CD14-positive monocyte (primary cell): ENCODE measurements around the gene SRMS. TPM values are rescaled to one million over a fixed set of nuclear protein-coding genes. Genes with fewer than 3 reads are reported as not detected.

Experiments
- DNase-seq, 3 donors: peaks; one replicate each; pipeline ENCODE4 v3.0.0-alpha.2; 2011 to 2022
- H2AFZ ChIP-seq: 2 replicates; pipeline ENCODE4 v1.6.0; 2012; ENCODE audit warnings: mild to moderate bottlenecking, low read depth, low read length, inconsistent platforms; ENCODE audit not compliant: insufficient read depth, poor library complexity, severe bottlenecking
- H3K27ac ChIP-seq, 2 donors: 1 replicate in 1 of 2; 2 replicates in 1 of 2; pipeline ENCODE4 v1.5.1; 2012 to 2013; ENCODE audit warnings: low read length in 2 of 2, control low read depth in 1 of 2, inconsistent platforms in 1 of 2, low read depth in 1 of 2, mild to moderate bottlenecking in 1 of 2
- H3K27me3 ChIP-seq, 2 donors: one replicate each; pipeline versions ENCODE4 v1.6.0 to v1.6.1; 2011 to 2013; ENCODE audit warnings: low read length in 2 of 2; ENCODE audit not compliant: control insufficient read depth in 2 of 2, insufficient read depth in 2 of 2
- H3K36me3 ChIP-seq, 2 donors: replicated peaks in 1 of 2; 1 replicate in 1 of 2; 2 replicates in 1 of 2; pipeline versions ENCODE4 v1.5.1 to v1.6.1; 2012 to 2013; ENCODE audit warnings: low read length in 2 of 2, control low read depth in 1 of 2, inconsistent platforms in 1 of 2, mild to moderate bottlenecking in 1 of 2; ENCODE audit not compliant: insufficient read depth in 2 of 2, control insufficient read depth in 1 of 2
- H3K4me1 ChIP-seq, 2 donors: 1 replicate in 1 of 2; 2 replicates in 1 of 2; pipeline versions ENCODE4 v1.5.1 to v1.6.1; 2012 to 2013; ENCODE audit warnings: low read length in 2 of 2, control low read depth in 1 of 2, inconsistent platforms in 1 of 2, mild to moderate bottlenecking in 1 of 2, moderate library complexity in 1 of 2; ENCODE audit not compliant: insufficient read depth in 2 of 2, control insufficient read depth in 1 of 2
- H3K4me2 ChIP-seq: replicated peaks from 2 replicates; pipeline ENCODE3; 2012; ENCODE audit warnings: low read length, moderate library complexity, mild to moderate bottlenecking; ENCODE audit not compliant: poor library complexity, severe bottlenecking; ENCODE audit errors: extremely low read depth
- H3K4me3 ChIP-seq, 3 experiments: fragments of 200-600 bp in 1 of 3; sonication (generic) in 1 of 3; replicated peaks in 1 of 3; 1 replicate in 2 of 3; 2 replicates in 1 of 3; pipeline ENCODE4 v1.5.1; 2011 to 2013; ENCODE audit warnings: low read length in 3 of 3, mild to moderate bottlenecking in 3 of 3, control low read depth in 2 of 3, low read depth in 2 of 3, inconsistent platforms in 1 of 3, moderate library complexity in 1 of 3
- H3K79me2 ChIP-seq: 2 replicates; pipeline ENCODE4 v1.6.0; 2012; ENCODE audit warnings: mild to moderate bottlenecking, control low read depth, inconsistent platforms, low read length, moderate library complexity; ENCODE audit not compliant: insufficient read depth
- H3K9ac ChIP-seq: 2 replicates; pipeline ENCODE4 v1.6.0; 2017; ENCODE audit warnings: low read length, mild to moderate bottlenecking; ENCODE audit not compliant: insufficient read depth, poor library complexity, severe bottlenecking
- H3K9me3 ChIP-seq, 2 donors: replicated peaks in 1 of 2; 1 replicate in 1 of 2; 2 replicates in 1 of 2; pipeline versions ENCODE4 v1.5.1 to v1.6.1; 2012 to 2013; ENCODE audit warnings: low read length in 2 of 2, control low read depth in 1 of 2; ENCODE audit not compliant: control insufficient read depth in 1 of 2, insufficient read depth in 1 of 2
- H4K20me1 ChIP-seq: 2 replicates; pipeline ENCODE4 v1.6.0; 2012; ENCODE audit warnings: mild to moderate bottlenecking, low read length, control low read depth, moderate library complexity; ENCODE audit not compliant: insufficient read depth
- H3K27ac Mint-ChIP-seq, 7 donors: one replicate each; pipeline ENCODE4 v1.8.0; 2020; ENCODE audit warnings: mild to moderate bottlenecking in 7 of 7, mixed read lengths in 7 of 7, moderate library complexity in 6 of 7, inconsistent platforms in 2 of 7
- H3K27me3 Mint-ChIP-seq, 3 donors: one replicate each; pipeline ENCODE4 v1.8.0; 2021 to 2022; ENCODE audit warnings: low read depth in 3 of 3, mild to moderate bottlenecking in 3 of 3, mixed read lengths in 3 of 3, moderate library complexity in 3 of 3, inconsistent platforms in 1 of 3
- H3K36me3 Mint-ChIP-seq, 2 donors: one replicate each; pipeline ENCODE4 v1.8.0; 2020; ENCODE audit warnings: mixed read lengths in 2 of 2, inconsistent platforms in 1 of 2, mild to moderate bottlenecking in 1 of 2
- H3K4me1 Mint-ChIP-seq: one replicate; pipeline ENCODE4 v1.8.0; 2020; ENCODE audit warnings: mild to moderate bottlenecking, mixed read lengths
- H3K4me3 Mint-ChIP-seq, 2 donors: one replicate each; pipeline ENCODE4 v1.8.0; 2020; ENCODE audit warnings: mild to moderate bottlenecking in 2 of 2, mixed read lengths in 2 of 2, moderate library complexity in 1 of 2
- H3K9me3 Mint-ChIP-seq, 7 donors: one replicate each; pipeline ENCODE4 v1.8.0; 2020 to 2022; ENCODE audit warnings: mixed read lengths in 7 of 7, mild to moderate bottlenecking in 6 of 7, moderate library complexity in 6 of 7, inconsistent platforms in 2 of 7
- WGBS: methylation state at CpG from one replicate; pipeline ENCODE4 v1.1.5; 2013; ENCODE audit warnings: missing lambda C conversion rate; ENCODE audit not compliant: insufficient coverage; 5-methylcytosine and 5-hydroxymethylcytosine counted together
- intact Hi-C, 2 donors: fragments of 100-400 bp; cut with micrococcal nuclease; formaldehyde crosslinking; loops; one replicate each; pipeline versions ENCODE4 v1.15.0 to v1.15.1; 2023
- polyA plus RNA-seq, 3 donors: library from polyadenylated mRNA; depleted of rRNA in 1 of 3; unstranded in 2 of 3; stranded (reverse) in 1 of 3; fragments of 300-500 nt in 2 of 3; fragments of >200 nt in 1 of 3; fragmentation: Illumina TruSeq in 2 of 3; gene quantifications; 1 replicate in 2 of 3; 2 replicates in 1 of 3; pipeline ENCODE4 v1.2.3, GENCODE V29; 2012 to 2021
- TF ChIP-seq, protein P1 (sequence below): fragments of 200-600 bp; IDR thresholded peaks from one replicate; pipeline ENCODE4 v1.8.0; 2022; ENCODE audit warnings: antibody characterized with exemption, mild to moderate bottlenecking

Gene SRMS
- polyA plus RNA-seq, 3 donors, result not detected

DNA sequence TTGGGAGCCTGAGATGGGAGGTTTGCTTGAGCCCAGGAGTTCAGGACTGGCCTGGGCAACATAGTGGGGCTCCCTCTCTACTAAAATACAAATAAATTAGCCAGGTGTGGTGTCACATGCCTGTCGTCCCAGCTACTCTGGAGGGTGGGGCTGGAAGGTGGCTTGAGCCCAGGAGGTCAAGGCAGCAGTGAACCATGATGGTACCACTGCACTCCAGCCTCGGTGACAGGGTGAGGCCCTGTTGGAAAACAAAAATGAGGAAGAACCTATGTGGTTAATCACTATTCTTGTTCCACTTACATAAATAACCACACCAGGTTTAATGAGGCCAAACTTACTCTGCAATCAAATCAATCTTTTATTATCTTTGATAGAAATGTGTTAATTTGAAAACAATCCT, 21.6 kb downstream of the SRMS start:
- peaks cover 7 to 27% (median 15%) of the 10 kb centered on the region in 3 donors for H3K27me3 Mint-ChIP-seq

DNA sequence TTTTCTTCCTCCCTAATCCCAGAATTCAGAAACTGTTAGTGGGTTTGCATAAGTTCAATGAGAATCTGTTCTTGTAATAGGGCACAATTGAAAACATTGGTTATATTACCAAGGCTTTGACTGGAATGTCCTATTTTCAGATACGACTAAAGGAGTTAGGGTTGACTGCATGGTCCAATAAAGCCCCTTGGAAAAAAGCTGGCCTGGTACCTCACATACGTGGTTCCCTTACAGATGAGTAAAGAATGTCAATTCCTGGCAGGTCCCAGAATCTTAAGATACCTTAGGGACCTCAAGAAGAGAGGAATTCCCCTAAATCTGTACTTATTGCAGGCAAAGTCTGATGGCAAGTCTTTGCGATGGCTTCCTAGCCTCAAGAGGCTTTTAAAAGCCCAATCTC, 22.4 kb downstream of the SRMS start:
- Histone ChIP-seq H3K27me3 (no peaks in the 10 kb centered on the region), H3K79me2 (peaks cover 7% of the 10 kb centered on the region), H2AFZ (no peak overlapping the region), H3K4me1 (peaks cover 14 to 26% of the 10 kb centered on the region in 2 donors), H4K20me1 (peaks cover 13% of the 10 kb centered on the region), H3K27ac (no peak overlapping the region), H3K36me3 (no peaks in the 10 kb centered on the region), H3K9ac (no peak overlapping the region), H3K4me3 (no peak overlapping the region), H3K9me3 (peaks cover 11 to 12% of the 10 kb centered on the region in 2 donors), H3K4me2 (no peak overlapping the region)
- no peak for DNase-seq
- H3K9me3 Mint-ChIP-seq, result peaks cover 13 to 20% (median 18%) of the 10 kb centered on the region in 7 donors
- 80% methylated on average over 1 of the region's 3 CpGs for WGBS
- intact Hi-C loops, result loop anchor here in 1 of 2 donors (10.0 kb wide), 1 partner anchor 540 kb away; the partner anchor contains the start of gene TCEA2
- TF ChIP-seq, protein P1, sequence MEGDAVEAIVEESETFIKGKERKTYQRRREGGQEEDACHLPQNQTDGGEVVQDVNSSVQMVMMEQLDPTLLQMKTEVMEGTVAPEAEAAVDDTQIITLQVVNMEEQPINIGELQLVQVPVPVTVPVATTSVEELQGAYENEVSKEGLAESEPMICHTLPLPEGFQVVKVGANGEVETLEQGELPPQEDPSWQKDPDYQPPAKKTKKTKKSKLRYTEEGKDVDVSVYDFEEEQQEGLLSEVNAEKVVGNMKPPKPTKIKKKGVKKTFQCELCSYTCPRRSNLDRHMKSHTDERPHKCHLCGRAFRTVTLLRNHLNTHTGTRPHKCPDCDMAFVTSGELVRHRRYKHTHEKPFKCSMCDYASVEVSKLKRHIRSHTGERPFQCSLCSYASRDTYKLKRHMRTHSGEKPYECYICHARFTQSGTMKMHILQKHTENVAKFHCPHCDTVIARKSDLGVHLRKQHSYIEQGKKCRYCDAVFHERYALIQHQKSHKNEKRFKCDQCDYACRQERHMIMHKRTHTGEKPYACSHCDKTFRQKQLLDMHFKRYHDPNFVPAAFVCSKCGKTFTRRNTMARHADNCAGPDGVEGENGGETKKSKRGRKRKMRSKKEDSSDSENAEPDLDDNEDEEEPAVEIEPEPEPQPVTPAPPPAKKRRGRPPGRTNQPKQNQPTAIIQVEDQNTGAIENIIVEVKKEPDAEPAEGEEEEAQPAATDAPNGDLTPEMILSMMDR, result no peak
- peaks cover 17% of the 10 kb centered on the region for H3K4me1 Mint-ChIP-seq
- peaks cover 7 to 26% (median 14%) of the 10 kb centered on the region in 3 donors for H3K27me3 Mint-ChIP-seq
- H3K4me3 Mint-ChIP-seq, result no peak overlapping the region
- H3K27ac Mint-ChIP-seq, result no peak overlapping the region
- peaks cover 12 to 21% of the 10 kb centered on the region in 2 donors for H3K36me3 Mint-ChIP-seq

More for the DNA sequence above, 21.6 kb downstream of the SRMS start:
- DNase-seq, result peak in 2 of 3 donors; percentile 12 to 14
- peaks cover 11 to 12% of the 10 kb centered on the region in 2 donors for H3K9me3 ChIP-seq
- Mint-ChIP-seq H3K36me3 (peaks cover 12 to 21% of the 10 kb centered on the region in 2 donors), H3K27ac (no peak overlapping the region), H3K4me1 (peaks cover 17% of the 10 kb centered on the region), H3K4me3 (no peak overlapping the region), H3K9me3 (peaks cover 13 to 20% (median 18%) of the 10 kb centered on the region in 7 donors)
- intact Hi-C loops, result loop anchor here in 1 of 2 donors (10.0 kb wide), 1 partner anchor 539 kb away; the partner anchor contains the start of gene TCEA2
- H2AFZ ChIP-seq, result no peak overlapping the region
- H3K4me1 ChIP-seq, result peaks cover 14 to 24% of the 10 kb centered on the region in 2 donors
- 50% methylated on average over 1 of the region's 2 CpGs for WGBS
- H3K27ac ChIP-seq, result no peak overlapping the region
- no peaks in the 10 kb centered on the region for H3K27me3 ChIP-seq
- H3K79me2 ChIP-seq, result peaks cover 7% of the 10 kb centered on the region
- peaks cover 13% of the 10 kb centered on the region for H4K20me1 ChIP-seq
- H3K36me3 ChIP-seq, result no peaks in the 10 kb centered on the region
- no peak overlapping the region for H3K4me3 ChIP-seq
- H3K4me2 ChIP-seq, result no peak overlapping the region
- TF ChIP-seq, protein P1, result no peak
- no peak overlapping the region for H3K9ac ChIP-seq
